SU-DHL-6 (cell line): ENCODE results near the gene ZC3HAV1L.

Experiments used
- H2AFZ ChIP-seq: fragments of 200-600 bp; sonication (generic); 2 replicates; pipeline ENCODE4 v1.6.1; 2014; ENCODE audit warnings: low read depth, mild to moderate bottlenecking, moderate library complexity, mixed read lengths, antibody characterized with exemption, low read length; ENCODE audit not compliant: severe bottlenecking
- H3F3A ChIP-seq: fragments of 200-600 bp; shearing (Covaris generic); 2 replicates; pipeline ENCODE4 v1.6.0; 2016; ENCODE audit warnings: antibody characterized with exemption, mild to moderate bottlenecking; ENCODE audit not compliant: insufficient read depth
- H3K27ac ChIP-seq: fragments of 200-600 bp; sonication (generic); 2 replicates; pipeline ENCODE4 v1.5.1; 2016; ENCODE audit warnings: low read depth, mild to moderate bottlenecking, low read length, moderate library complexity, mixed read lengths
- H3K27me3 ChIP-seq: fragments of 200-600 bp; sonication (generic), shearing (Covaris generic); 2 replicates; pipeline ENCODE4 v1.6.0; 2014; ENCODE audit warnings: mild to moderate bottlenecking, low read length
- H3K36me3 ChIP-seq: fragments of 200-600 bp; sonication (generic); 2 replicates; pipeline ENCODE4 v1.6.1; 2014; ENCODE audit warnings: mild to moderate bottlenecking, low read length, mixed read lengths
- H3K4me2 ChIP-seq: fragments of 300-600, 200-600 bp; shearing (Covaris generic), sonication (generic); 2 replicates; pipeline ENCODE4 v1.6.0; 2014; ENCODE audit warnings: low read length, low read depth, mild to moderate bottlenecking; ENCODE audit not compliant: poor library complexity, severe bottlenecking
- H3K4me3 ChIP-seq: fragments of 200-600 bp; sonication (generic); 2 replicates; pipeline ENCODE4 v1.5.1; 2014; ENCODE audit warnings: antibody characterized with exemption, low read length, mild to moderate bottlenecking, mixed read lengths; ENCODE audit not compliant: insufficient read depth, poor library complexity, severe bottlenecking
- H3K79me2 ChIP-seq: fragments of 200-600 bp; sonication (generic); 2 replicates; pipeline ENCODE4 v1.6.1; 2014; ENCODE audit warnings: mild to moderate bottlenecking, low read length, moderate library complexity; ENCODE audit not compliant: insufficient read depth
- H3K9ac ChIP-seq: fragments of 200-600 bp; sonication (generic); 2 replicates; pipeline ENCODE4 v1.7.0; 2014; ENCODE audit warnings: mild to moderate bottlenecking, low read length
- H3K9me2 ChIP-seq: fragments of 200-600 bp; sonication (generic); replicated peaks from 2 replicates; pipeline ENCODE4 v1.6.1; 2014; ENCODE audit warnings: low read length; ENCODE audit not compliant: insufficient read depth
- H3K9me3 ChIP-seq: fragments of 200-600 bp; sonication (generic); 2 replicates; pipeline ENCODE4 v1.6.1; 2014; ENCODE audit warnings: low read length, mixed read lengths; ENCODE audit not compliant: insufficient read depth
- H4K20me1 ChIP-seq: fragments of 200-600 bp; sonication (generic); 2 replicates; pipeline ENCODE4 v1.6.1; 2014; ENCODE audit warnings: low read depth, mild to moderate bottlenecking, antibody characterized with exemption, low read length, moderate library complexity, mixed read lengths
- CTCF ChIP-seq: fragments of 200-600 bp; sonication (generic); IDR thresholded peaks from one replicate; pipeline ENCODE4 v1.5.1; 2017; ENCODE audit warnings: antibody characterized with exemption, mild to moderate bottlenecking, low read length, moderate library complexity; ENCODE audit not compliant: insufficient read depth, poor library complexity, severe bottlenecking
- EZH2phosphoT487 ChIP-seq: fragments of 200-600 bp; sonication (generic), shearing (Covaris generic); conservative IDR thresholded peaks from 2 replicates; pipeline ENCODE4 v1.6.1; 2018; ENCODE audit warnings: mild to moderate bottlenecking, antibody characterized with exemption, low read length, moderate library complexity, mixed read lengths

ZC3HAV1L gene

DNA sequence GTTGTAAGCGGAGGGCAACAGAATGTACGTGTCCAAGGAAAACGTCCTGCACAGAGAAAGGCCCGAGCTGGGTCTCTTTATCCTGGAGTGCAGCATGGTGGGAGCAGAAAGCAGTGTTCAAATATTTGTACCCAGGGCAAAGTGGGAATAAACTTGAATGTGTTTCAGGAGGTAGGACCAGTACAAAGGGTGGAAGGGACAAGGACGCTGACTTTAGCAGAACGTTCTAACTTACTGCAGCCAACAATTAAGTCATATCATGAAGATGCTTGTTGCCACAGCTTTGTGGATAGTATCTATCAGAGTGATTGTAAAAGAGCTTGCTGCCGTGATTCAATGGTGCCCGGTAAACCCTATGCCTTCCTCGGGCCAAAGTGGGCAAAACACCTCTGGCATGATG lies 30.5 kb upstream of the ZC3HAV1L start:
- no peaks in the 10 kb centered on the region for H3K79me2 ChIP-seq

DNA sequence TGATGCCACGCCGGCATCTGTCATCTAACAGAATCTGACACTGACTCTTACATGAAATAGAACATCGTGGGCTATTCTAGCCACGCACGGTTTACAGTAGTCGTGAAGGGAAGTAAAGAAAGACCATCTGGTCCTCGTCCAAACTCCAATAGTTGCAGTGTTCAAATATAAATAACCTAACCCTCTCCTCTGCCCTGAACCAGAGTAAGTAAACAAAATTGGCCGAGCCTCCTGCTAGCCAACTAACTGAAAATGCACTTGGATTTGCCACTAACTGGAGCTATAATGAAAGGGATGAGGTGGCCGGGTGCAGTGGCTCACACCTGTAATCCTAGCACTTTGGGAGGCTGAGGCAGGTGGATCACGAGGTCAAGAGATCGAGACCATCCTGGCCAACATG lies 29.5 kb upstream of the ZC3HAV1L start:
- Histone ChIP-seq H3K36me3 (peaks cover 12% of the 10 kb centered on the region), H3F3A (no peaks in the 10 kb centered on the region), H2AFZ (no peak overlapping the region), H3K79me2 (no peaks in the 10 kb centered on the region), H3K9me3 (no peaks in the 10 kb centered on the region), H3K9ac (no peak overlapping the region), H3K4me3 (no peak overlapping the region), H3K27ac (no peak overlapping the region), H3K9me2 (no peaks in the 10 kb centered on the region), H3K27me3 (no peaks in the 10 kb centered on the region), H3K4me2 (no peak overlapping the region), H4K20me1 (no peaks in the 10 kb centered on the region)
- TF ChIP-seq CTCF = no peak
- TF ChIP-seq EZH2phosphoT487 = no peak

More for the DNA sequence above, 30.5 kb upstream of the ZC3HAV1L start:
- no peaks in the 10 kb centered on the region for H3K27me3 ChIP-seq
- no peaks in the 10 kb centered on the region for H3K9me2 ChIP-seq
- no peak overlapping the region for H2AFZ ChIP-seq
- H3K27ac ChIP-seq = no peak overlapping the region
- no peak overlapping the region for H3K4me3 ChIP-seq
- no peaks in the 10 kb centered on the region for H4K20me1 ChIP-seq
- no peak overlapping the region for H3K9ac ChIP-seq
- H3K4me2 ChIP-seq = no peak overlapping the region
- H3F3A ChIP-seq = no peaks in the 10 kb centered on the region
- peaks cover 12% of the 10 kb centered on the region for H3K36me3 ChIP-seq
- TF ChIP-seq EZH2phosphoT487 = no peak
- no peak for TF ChIP-seq CTCF
- H3K9me3 ChIP-seq = no peaks in the 10 kb centered on the region

DNA sequence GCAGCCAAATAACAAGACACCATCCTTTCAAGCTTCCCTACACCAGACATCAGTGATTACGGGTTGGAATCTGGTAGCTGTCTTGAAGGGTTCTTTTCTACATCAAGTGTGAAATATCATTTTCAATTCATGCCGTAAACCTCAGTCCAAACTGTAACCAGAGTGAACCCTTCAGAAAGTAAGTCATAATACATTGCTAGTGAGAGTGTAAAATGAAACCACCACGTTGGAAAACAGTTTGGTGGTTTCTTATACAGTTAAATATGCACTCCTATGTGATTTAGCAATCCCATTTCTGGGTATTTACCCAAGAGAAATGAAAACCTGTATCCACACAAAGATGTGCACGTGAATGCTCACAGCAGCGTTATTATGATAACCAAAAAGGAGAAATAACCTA lies 25.6 kb upstream of the ZC3HAV1L start:
- TF ChIP-seq CTCF = no peak
- no peak for TF ChIP-seq EZH2phosphoT487
- Histone ChIP-seq H3K79me2 (no peaks in the 10 kb centered on the region), H3K9me3 (no peaks in the 10 kb centered on the region), H3K4me3 (no peak overlapping the region), H3F3A (no peaks in the 10 kb centered on the region), H3K9ac (no peak overlapping the region), H3K36me3 (peaks cover 11% of the 10 kb centered on the region), H3K9me2 (no peaks in the 10 kb centered on the region), H3K27ac (no peak overlapping the region), H3K4me2 (no peak overlapping the region), H4K20me1 (no peaks in the 10 kb centered on the region), H2AFZ (no peak overlapping the region), H3K27me3 (no peaks in the 10 kb centered on the region)
